Smooth muscle cell (in vitro differentiated cells): ENCODE data around the gene TBL2. TPM values are rescaled to one million over a fixed set of nuclear protein-coding genes. Genes with fewer than 3 reads are reported as not detected.

Experiments
- DNase-seq: peaks from one replicate; lab custom pipeline; 2025; ENCODE audit not compliant: unreplicated experiment; lab: John Stamatoyannopoulos, UW
- H2AFZ ChIP-seq: fragments of 200-600 bp; sonication (generic); 2 replicates; pipeline ENCODE4 v1.6.0; 2016; ENCODE audit warnings: antibody characterized with exemption, low read depth, mild to moderate bottlenecking
- H3F3A ChIP-seq: fragments of 200-600 bp; sonication (generic); 2 replicates; pipeline ENCODE4 v1.6.0; 2017; ENCODE audit warnings: antibody characterized with exemption, low read depth
- H3K27ac ChIP-seq: fragments of 200-600 bp; sonication (generic); 2 replicates; pipeline ENCODE4 v1.5.1; 2016; ENCODE audit warnings: low read depth, mild to moderate bottlenecking
- H3K27me3 ChIP-seq: fragments of 200-600 bp; sonication (generic); 2 replicates; pipeline ENCODE4 v1.6.1; 2016; ENCODE audit warnings: low read depth, mild to moderate bottlenecking
- H3K36me3 ChIP-seq: fragments of 200-600 bp; sonication (generic); 2 replicates; pipeline ENCODE4 v1.5.1; 2016; ENCODE audit warnings: low read depth
- H3K4me1 ChIP-seq: fragments of 200-600 bp; sonication (generic); 2 replicates; pipeline ENCODE4 v1.5.1; 2016; ENCODE audit warnings: low read depth
- H3K4me2 ChIP-seq: fragments of 200-600 bp; sonication (generic); 2 replicates; pipeline ENCODE4 v1.6.0; 2016; ENCODE audit warnings: mild to moderate bottlenecking
- H3K4me3 ChIP-seq: fragments of 200-600 bp; sonication (generic); 2 replicates; pipeline ENCODE4 v1.5.1; 2016; ENCODE audit warnings: mild to moderate bottlenecking
- H3K79me2 ChIP-seq: fragments of 200-600 bp; sonication (generic); 2 replicates; pipeline ENCODE4 v1.6.0; 2016; ENCODE audit warnings: low read depth, mild to moderate bottlenecking
- H3K9ac ChIP-seq: fragments of 200-600 bp; sonication (generic); 2 replicates; pipeline ENCODE4 v1.6.0; 2016; ENCODE audit warnings: low read depth
- H3K9me3 ChIP-seq: fragments of 200-600 bp; sonication (generic); replicated peaks from 2 replicates; pipeline ENCODE4 v1.5.1; 2016; ENCODE audit warnings: low read depth
- H4K20me1 ChIP-seq: fragments of 200-600 bp; sonication (generic); 2 replicates; pipeline ENCODE4 v1.6.0; 2016; ENCODE audit warnings: low read depth
- CTCF ChIP-seq: fragments of 200-600 bp; sonication (generic); IDR thresholded peaks from 2 replicates; pipeline ENCODE4 v1.5.1; 2017; ENCODE audit warnings: borderline replicate concordance, mild to moderate bottlenecking, antibody characterized with exemption; ENCODE audit not compliant: insufficient read depth, poor library complexity, severe bottlenecking
- WGBS: methylation state at CpG from one replicate; pipeline ENCODE4 v1.1.7; 2016; ENCODE audit warnings: low lambda C conversion rate; 5-methylcytosine and 5-hydroxymethylcytosine counted together
- polyA plus RNA-seq: library from polyadenylated mRNA; unstranded; fragments of >200 nt; fragmentation: Nextera tagmentation; extraction: Ambion mirVana; gene quantifications from 2 replicates; pipeline ENCODE4 v1.2.1, GENCODE V29; 2016
- total RNA-seq: library from RNA; depleted of rRNA; stranded (reverse); fragments of >200 nt; gene quantifications from 2 replicates; pipeline ENCODE4 v1.2.3, GENCODE V29; 2014

Gene TBL2
- total RNA-seq (62.4 and 78.5 TPM in 2 replicates), polyA plus RNA-seq (57.7 and 67.6 TPM in 2 replicates)

GRCh38 chr7:73578342-73579128 is at the start of gene TBL2:
Gene TBL2, minus strand, starts transcription at chr7:73578579. Its CDS starts 30 bp downstream, at chr7:73578549.
- peaks cover 6% of the 10 kb centered on the region for H3K4me1 ChIP-seq
- peak within 1 kb of the TSS; percentile 93 for H2AFZ ChIP-seq
- WGBS, result under 1% methylated on average over 53 of the region's 75 CpGs
- H3K27me3 ChIP-seq, result no peaks in the 10 kb centered on the region
- peaks cover 3% of the 10 kb centered on the region for H3F3A ChIP-seq
- H3K9ac ChIP-seq, result peak within 1 kb of the TSS; percentile 90
- no peaks in the 10 kb centered on the region for H3K9me3 ChIP-seq
- H4K20me1 ChIP-seq, result peaks cover 41% of the 10 kb centered on the region
- no peak for TF ChIP-seq CTCF
- DNase-seq, result peak; percentile 92
- peak within 1 kb of the TSS; percentile 81 for H3K4me3 ChIP-seq
- peak within 1 kb of the TSS; percentile 76 for H3K27ac ChIP-seq
- H3K36me3 ChIP-seq, result no peaks in the 10 kb centered on the region
- peak within 1 kb of the TSS; percentile 88 for H3K4me2 ChIP-seq
- peaks cover 37% of the 10 kb centered on the region for H3K79me2 ChIP-seq

- H3K9ac ChIP-seq, result no peak overlapping the region
- H4K20me1 ChIP-seq, result no peaks in the 10 kb centered on the region
- no peaks in the 10 kb centered on the region for H3F3A ChIP-seq
- no peak overlapping the region for H3K4me2 ChIP-seq
- 51% methylated on average over 3 of the region's 3 CpGs for WGBS
- H3K9me3 ChIP-seq, result no peaks in the 10 kb centered on the region
- peaks cover 11% of the 10 kb centered on the region for H3K4me1 ChIP-seq
- no peak overlapping the region for H2AFZ ChIP-seq
- H3K36me3 ChIP-seq, result no peaks in the 10 kb centered on the region
- H3K4me3 ChIP-seq, result no peak overlapping the region
- no peak for TF ChIP-seq CTCF
- H3K79me2 ChIP-seq, result no peaks in the 10 kb centered on the region
- DNase-seq, result no peak
- peaks cover 70% of the 10 kb centered on the region for H3K27me3 ChIP-seq
- H3K27ac ChIP-seq, result no peak overlapping the region
Measured at GRCh38 chr7:73626814-73627213, 48.4 kb upstream of the TBL2 start.

GRCh38 chr7:73625276-73625675 is 46.9 kb upstream of the TBL2 start:
- no peaks in the 10 kb centered on the region for H3F3A ChIP-seq
- no peak overlapping the region for H3K4me2 ChIP-seq
- no peak overlapping the region for H3K9ac ChIP-seq
- H3K9me3 ChIP-seq, result no peaks in the 10 kb centered on the region
- H3K79me2 ChIP-seq, result no peaks in the 10 kb centered on the region
- no peak for TF ChIP-seq CTCF
- peaks cover 79% of the 10 kb centered on the region for H3K27me3 ChIP-seq
- no peaks in the 10 kb centered on the region for H3K36me3 ChIP-seq
- peaks cover 11% of the 10 kb centered on the region for H3K4me1 ChIP-seq
- H3K27ac ChIP-seq, result no peak overlapping the region
- H2AFZ ChIP-seq, result no peak overlapping the region
- WGBS, result 97% methylated on average over 11 of the region's 11 CpGs
- DNase-seq, result no peak
- no peaks in the 10 kb centered on the region for H4K20me1 ChIP-seq
- H3K4me3 ChIP-seq, result no peak overlapping the region

GRCh38 chr7:73624669-73625001 is 46.3 kb upstream of the TBL2 start:
- Histone ChIP-seq H3K4me3 (peak overlapping the region; percentile 57), H3K9me3 (no peaks in the 10 kb centered on the region), H3K4me2 (peak overlapping the region; percentile 93), H3K36me3 (no peaks in the 10 kb centered on the region), H3K27me3 (peaks cover 79% of the 10 kb centered on the region), H3K79me2 (no peaks in the 10 kb centered on the region), H4K20me1 (no peaks in the 10 kb centered on the region), H3F3A (no peaks in the 10 kb centered on the region), H2AFZ (no peak overlapping the region), H3K4me1 (peaks cover 11% of the 10 kb centered on the region), H3K9ac (no peak overlapping the region), H3K27ac (no peak overlapping the region)
- TF ChIP-seq CTCF, result no peak
- no peak for DNase-seq
- 38% methylated on average over 9 of the region's 9 CpGs for WGBS
